HepG2 (cell line): Measurements from ENCODE around the gene SNX21. TPM values are rescaled to one million over a fixed set of nuclear protein-coding genes. Genes with fewer than 3 reads are reported as not detected.

Experiments
- ISL2 ChIP-seq: sonication (generic); formaldehyde crosslinking; IDR thresholded peaks from 2 replicates; pipeline ENCODE4 v1.5.0; 2020; ENCODE audit warnings: missing genetic modification reagents
- KAT2B ChIP-seq: fragments of 150-350 bp; IDR thresholded peaks from 2 replicates; pipeline ENCODE4 v1.6.1; 2014; ENCODE audit warnings: low read depth, low read length, borderline replicate concordance
- POGZ ChIP-seq: sonication (generic); formaldehyde crosslinking; IDR thresholded peaks from 2 replicates; pipeline ENCODE4 v1.4.0; 2020; ENCODE audit warnings: mild to moderate bottlenecking, missing genetic modification reagents
- PRMT3 ChIP-seq: sonication (generic); formaldehyde crosslinking; IDR thresholded peaks from 2 replicates; pipeline ENCODE4 v1.8.1; 2022; ENCODE audit warnings: low read depth, mild to moderate bottlenecking, moderate library complexity, missing genetic modification reagents, borderline replicate concordance
- TARDBP ChIP-seq: sonication (generic); formaldehyde crosslinking; IDR thresholded peaks from 2 replicates; pipeline ENCODE4 v1.8.0; 2022; ENCODE audit warnings: mild to moderate bottlenecking, missing genetic modification reagents
- ZBTB25 ChIP-seq: IDR thresholded peaks from 2 replicates; pipeline ENCODE4 v1.6.1; 2018; ENCODE audit warnings: missing genetic modification reagents
- ZBTB40 ChIP-seq, 2 experiments: fragments of 450-650 bp in 1 of 2; sonication (generic) in 1 of 2; formaldehyde crosslinking in 1 of 2; IDR thresholded peaks; 2 replicates each; pipeline versions ENCODE4 v1.6.1 to v1.8.0; 2016 to 2022; ENCODE audit warnings: antibody characterized with exemption in 1 of 2, mild to moderate bottlenecking in 1 of 2, missing genetic modification reagents in 1 of 2
- ZNF326 ChIP-seq: sonication (generic); formaldehyde crosslinking; IDR thresholded peaks from 2 replicates; pipeline ENCODE4 v1.4.0; 2020; ENCODE audit warnings: missing genetic modification reagents, borderline replicate concordance
- ZNF687 ChIP-seq: sonication (generic); formaldehyde crosslinking; IDR thresholded peaks from 2 replicates; pipeline ENCODE4 v1.5.1; 2020; ENCODE audit warnings: mild to moderate bottlenecking, missing genetic modification reagents, moderate library complexity
- ZNF761 ChIP-seq: sonication (generic); formaldehyde crosslinking; conservative IDR thresholded peaks from 2 replicates; pipeline ENCODE4 v1.4.0; 2020; ENCODE audit warnings: mild to moderate bottlenecking, missing genetic modification reagents
- polyA plus RNA-seq, 8 experiments: library from polyadenylated mRNA; depleted of rRNA in 3 of 8; stranded (reverse) in 7 of 8; unstranded in 1 of 8; fragments of >200 nt; fragmentation: Illumina TruSeq in 4 of 8; extraction: Trizol in 4 of 8; gene quantifications; 2 replicates each; pipeline versions ENCODE4 v1.2.1 to v1.2.3, GENCODE V29; 2011 to 2016; ENCODE audit warnings: low read depth in 4 of 8, missing spikeins in 1 of 8, mixed read lengths in 1 of 8; ENCODE audit not compliant: insufficient read depth in 1 of 8
- total RNA-seq, 5 experiments: library from RNA; depleted of rRNA; stranded (reverse); fragments of >200 nt; fragmentation: Illumina TruSeq; extraction: Trizol; gene quantifications; 2 replicates each; pipeline ENCODE4 v1.2.3, GENCODE V29; 2016; ENCODE audit warnings: low read depth in 1 of 5
- TF ChIP-seq, protein P1 (sequence below): fragments of 450-650 bp; IDR thresholded peaks from 2 replicates; pipeline ENCODE4 v1.6.1; 2017; ENCODE audit warnings: mild to moderate bottlenecking

SNX21 gene
- total and polyA plus RNA-seq, 2 of the 13 experiments (the other 11 are each of a cell fraction or from before 2014, with no cell fraction given) = 7.7 to 12.8 TPM

DNA sequence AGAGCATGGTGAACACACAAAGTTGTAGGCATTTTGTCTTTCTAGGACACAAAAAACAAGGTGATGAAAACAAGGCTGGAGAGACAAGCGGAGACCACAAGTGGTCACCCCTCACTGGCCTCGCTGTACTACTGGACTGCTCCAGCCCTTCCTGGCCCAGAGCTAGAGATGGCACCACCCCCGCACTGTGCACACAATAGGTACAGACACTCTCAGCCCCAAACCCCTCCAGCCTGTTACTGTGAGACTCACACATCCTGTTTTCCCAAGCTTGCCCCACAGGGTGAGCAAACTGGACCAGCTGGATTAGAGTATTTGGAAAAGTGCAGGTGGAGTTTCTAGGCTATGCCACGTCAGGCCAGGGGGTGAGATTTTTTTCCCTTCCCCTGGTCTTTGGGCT is 39.0 kb downstream of the SNX21 start (continued):
- no peak for TF ChIP-seq ZBTB40 (IDR thresholded peaks at IDR 0.05)
- no peak for TF ChIP-seq ZBTB40 (CRISPR knock-in tag; IDR thresholded peaks at IDR 0.05)
- no peak for TF ChIP-seq POGZ (CRISPR knock-in tag)
- TF ChIP-seq ISL2 = no peak
- no peak for TF ChIP-seq TARDBP (CRISPR knock-in tag)
- TF ChIP-seq PRMT3 (CRISPR knock-in tag) = no peak
- TF ChIP-seq ZNF687 = peak; percentile 42
- no peak for TF ChIP-seq KAT2B
- no peak for TF ChIP-seq ZNF326 (CRISPR knock-in tag)
- no peak for TF ChIP-seq ZNF761
- TF ChIP-seq ZBTB25 = no peak
- TF ChIP-seq, protein P1, sequence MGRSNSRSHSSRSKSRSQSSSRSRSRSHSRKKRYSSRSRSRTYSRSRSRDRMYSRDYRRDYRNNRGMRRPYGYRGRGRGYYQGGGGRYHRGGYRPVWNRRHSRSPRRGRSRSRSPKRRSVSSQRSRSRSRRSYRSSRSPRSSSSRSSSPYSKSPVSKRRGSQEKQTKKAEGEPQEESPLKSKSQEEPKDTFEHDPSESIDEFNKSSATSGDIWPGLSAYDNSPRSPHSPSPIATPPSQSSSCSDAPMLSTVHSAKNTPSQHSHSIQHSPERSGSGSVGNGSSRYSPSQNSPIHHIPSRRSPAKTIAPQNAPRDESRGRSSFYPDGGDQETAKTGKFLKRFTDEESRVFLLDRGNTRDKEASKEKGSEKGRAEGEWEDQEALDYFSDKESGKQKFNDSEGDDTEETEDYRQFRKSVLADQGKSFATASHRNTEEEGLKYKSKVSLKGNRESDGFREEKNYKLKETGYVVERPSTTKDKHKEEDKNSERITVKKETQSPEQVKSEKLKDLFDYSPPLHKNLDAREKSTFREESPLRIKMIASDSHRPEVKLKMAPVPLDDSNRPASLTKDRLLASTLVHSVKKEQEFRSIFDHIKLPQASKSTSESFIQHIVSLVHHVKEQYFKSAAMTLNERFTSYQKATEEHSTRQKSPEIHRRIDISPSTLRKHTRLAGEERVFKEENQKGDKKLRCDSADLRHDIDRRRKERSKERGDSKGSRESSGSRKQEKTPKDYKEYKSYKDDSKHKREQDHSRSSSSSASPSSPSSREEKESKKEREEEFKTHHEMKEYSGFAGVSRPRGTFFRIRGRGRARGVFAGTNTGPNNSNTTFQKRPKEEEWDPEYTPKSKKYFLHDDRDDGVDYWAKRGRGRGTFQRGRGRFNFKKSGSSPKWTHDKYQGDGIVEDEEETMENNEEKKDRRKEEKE = no peak
